HepG2 (cell line): ENCODE results near the gene BORCS5. TPM values are rescaled to one million over a fixed set of nuclear protein-coding genes. Genes with fewer than 3 reads are reported as not detected.

Source experiments
- ASH2L ChIP-seq: fragments of 300-600, 200-600 bp; sonication (generic); IDR thresholded peaks from 2 replicates; pipeline ENCODE4 v1.7.0; 2017; ENCODE audit warnings: low read depth, mild to moderate bottlenecking, moderate library complexity, mixed read lengths, low read length; ENCODE audit not compliant: insufficient read length
- CHCHD3 ChIP-seq: sonication (generic); formaldehyde crosslinking; IDR thresholded peaks from 2 replicates; pipeline ENCODE4 v1.8.0; 2022; ENCODE audit warnings: mild to moderate bottlenecking, missing genetic modification reagents, moderate library complexity
- DZIP1 ChIP-seq: sonication (generic); formaldehyde crosslinking; IDR thresholded peaks from 2 replicates; pipeline ENCODE4 v1.5.0; 2020; ENCODE audit warnings: mild to moderate bottlenecking, missing genetic modification reagents
- KIAA2018 ChIP-seq: sonication (generic); formaldehyde crosslinking; IDR thresholded peaks from 2 replicates; pipeline ENCODE4 v1.5.0; 2020; ENCODE audit warnings: mild to moderate bottlenecking, missing genetic modification reagents, borderline replicate concordance
- NCOA2 ChIP-seq: sonication (generic); formaldehyde crosslinking; IDR thresholded peaks from 2 replicates; pipeline ENCODE4 v1.8.0; 2022; ENCODE audit warnings: inconsistent platforms
- POLR2G ChIP-seq: fragments of 200-400 bp; formaldehyde crosslinking; IDR thresholded peaks from 2 replicates; pipeline ENCODE4 v1.6.1; 2018; ENCODE audit warnings: mild to moderate bottlenecking, low read depth, low read length, moderate library complexity
- RAD51 ChIP-seq: fragments of 450-650 bp; IDR thresholded peaks from 2 replicates; pipeline ENCODE4 v1.6.1; 2016; ENCODE audit warnings: borderline replicate concordance
- TSC22D2 ChIP-seq: sonication (generic); formaldehyde crosslinking; IDR thresholded peaks from 2 replicates; pipeline ENCODE4 v1.5.1; 2020; ENCODE audit warnings: missing genetic modification reagents, mild to moderate bottlenecking, borderline replicate concordance
- ZBTB26 ChIP-seq: IDR thresholded peaks from 2 replicates; pipeline ENCODE4 v1.6.1; 2016; ENCODE audit warnings: missing compliant biosample characterization, missing genetic modification reagents, borderline replicate concordance
- ZC3H4 ChIP-seq: sonication (generic); formaldehyde crosslinking; IDR thresholded peaks from 2 replicates; pipeline ENCODE4 v1.4.0; 2020; ENCODE audit warnings: missing genetic modification reagents, borderline replicate concordance
- ZKSCAN1 ChIP-seq: fragments of 150-350 bp; IDR thresholded peaks from 2 replicates; pipeline ENCODE4 v1.6.1; 2014; ENCODE audit warnings: low read length
- ZNF704 ChIP-seq: sonication (generic); formaldehyde crosslinking; IDR thresholded peaks from 2 replicates; pipeline ENCODE4 v1.8.1; 2023; ENCODE audit warnings: mild to moderate bottlenecking, inconsistent platforms, moderate library complexity, missing genetic modification reagents, borderline replicate concordance
- ZNF784 ChIP-seq: sonication (generic); formaldehyde crosslinking; IDR thresholded peaks from 2 replicates; pipeline ENCODE4 v1.5.1; 2020; ENCODE audit warnings: missing genetic modification reagents, mild to moderate bottlenecking, borderline replicate concordance
- polyA plus RNA-seq, 8 experiments: library from polyadenylated mRNA; depleted of rRNA in 3 of 8; stranded (reverse) in 7 of 8; unstranded in 1 of 8; fragments of >200 nt; fragmentation: Illumina TruSeq in 4 of 8; extraction: Trizol in 4 of 8; gene quantifications; 2 replicates each; pipeline versions ENCODE4 v1.2.1 to v1.2.3, GENCODE V29; 2011 to 2016; ENCODE audit warnings: low read depth in 4 of 8, missing spikeins in 1 of 8, mixed read lengths in 1 of 8; ENCODE audit not compliant: insufficient read depth in 1 of 8
- total RNA-seq, 5 experiments: library from RNA; depleted of rRNA; stranded (reverse); fragments of >200 nt; fragmentation: Illumina TruSeq; extraction: Trizol; gene quantifications; 2 replicates each; pipeline ENCODE4 v1.2.3, GENCODE V29; 2016; ENCODE audit warnings: low read depth in 1 of 5

The BORCS5 gene
- total and polyA plus RNA-seq, 2 of the 13 experiments (the other 11 are each of a cell fraction or from before 2014, with no cell fraction given): 3.9 to 4.7 TPM

GRCh38 chr12:12384571-12385340, 27.9 kb downstream of the BORCS5 start (continued):
- peak; percentile 64 for TF ChIP-seq RAD51
- no peak for TF ChIP-seq ZNF704 (CRISPR knock-in tag)
- no peak for TF ChIP-seq DZIP1
- no peak for TF ChIP-seq TSC22D2 (CRISPR knock-in tag)
- TF ChIP-seq ZBTB26 (CRISPR knock-in tag): no peak
- TF ChIP-seq POLR2G: peak; percentile 71
- no peak for TF ChIP-seq ASH2L
- no peak for TF ChIP-seq CHCHD3 (CRISPR knock-in tag)
- peak; percentile 59 for TF ChIP-seq NCOA2 (CRISPR knock-in tag)
- TF ChIP-seq ZNF784 (CRISPR knock-in tag): peak; percentile 50; the same call in 1 of the 2 replicates
- TF ChIP-seq ZC3H4 (CRISPR knock-in tag): no peak
- no peak for TF ChIP-seq KIAA2018 (CRISPR knock-in tag)
- no peak for TF ChIP-seq ZKSCAN1
